ENCODE data around the gene ADGRG2.

ADGRG2 gene

GRCh38 chrX:19121898-19122640 is at the start of gene ADGRG2:
TSS of gene ADGRG2 (minus strand) at chrX:19122468. CDS start at chrX:19068834, 53,634 bp downstream.
- DNase-seq (ENCODE audit: low read depth in 2 of 2), result no peak

DNA sequence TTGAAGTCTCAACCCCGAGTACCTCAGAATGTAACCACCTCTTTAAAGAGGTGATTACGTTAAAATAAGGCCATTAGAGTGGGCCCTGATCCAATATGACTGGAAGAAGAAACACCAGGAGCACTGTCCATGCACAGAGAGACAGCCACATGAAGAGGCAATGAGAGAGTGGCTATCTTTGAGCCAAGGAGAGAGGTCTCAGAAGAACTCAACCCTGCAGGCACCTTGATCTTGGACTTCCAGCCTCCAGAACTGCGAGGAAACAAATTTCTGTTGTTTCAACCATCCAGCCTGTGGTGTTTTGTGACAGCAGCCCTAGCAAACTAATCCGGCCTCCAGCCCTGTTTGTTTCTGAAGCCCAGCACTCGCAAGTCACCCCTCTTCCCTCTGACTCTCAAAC is 46.3 kb upstream of the ADGRG2 start:
- DNase-seq (ENCODE audit: low read depth in 2 of 2), result no peak

DNA sequence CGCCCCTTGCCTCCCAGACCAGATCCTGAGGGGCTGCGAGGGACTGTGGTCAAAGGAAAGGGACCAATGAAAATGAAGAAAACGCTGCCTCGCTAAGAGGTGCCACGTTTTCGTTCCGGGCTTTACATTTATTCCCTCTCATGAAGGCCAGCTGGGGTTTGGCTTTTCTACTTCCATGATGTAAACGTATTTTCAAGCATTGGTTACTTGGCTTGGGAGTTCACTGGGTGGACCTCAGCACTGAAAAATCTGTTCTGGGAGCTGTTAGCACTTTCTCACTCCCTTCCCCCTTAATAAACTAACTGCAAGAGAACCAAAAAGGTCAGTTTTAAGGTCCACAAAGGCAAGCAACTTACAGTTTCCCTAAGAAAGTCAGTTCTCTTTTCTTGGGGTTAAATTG is 40.6 kb upstream of the ADGRG2 start:
- DNase-seq (ENCODE audit: low read depth in 2 of 2), result no peak

DNA sequence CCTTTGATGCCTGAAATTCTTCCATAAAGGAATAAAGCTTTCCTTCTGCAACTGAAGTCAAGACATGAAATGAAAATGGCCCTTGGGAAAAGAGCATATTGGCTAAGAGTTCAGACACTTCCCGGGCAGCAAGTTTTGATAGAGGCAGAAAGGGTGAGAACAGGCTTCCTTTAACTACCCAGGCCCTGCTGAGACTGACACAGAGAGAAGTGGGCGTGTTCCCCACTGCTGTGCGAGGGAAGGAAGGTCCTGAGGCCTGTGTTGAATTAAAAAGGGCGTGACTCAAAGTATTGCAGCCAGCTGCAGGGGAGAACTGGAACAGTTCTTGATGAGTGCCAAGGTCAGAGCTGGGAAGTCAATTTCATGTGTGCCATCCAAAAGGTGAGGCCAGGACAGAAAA is 33.9 kb upstream of the ADGRG2 start:
- no peak for DNase-seq (ENCODE audit: low read depth in 2 of 2)

DNA sequence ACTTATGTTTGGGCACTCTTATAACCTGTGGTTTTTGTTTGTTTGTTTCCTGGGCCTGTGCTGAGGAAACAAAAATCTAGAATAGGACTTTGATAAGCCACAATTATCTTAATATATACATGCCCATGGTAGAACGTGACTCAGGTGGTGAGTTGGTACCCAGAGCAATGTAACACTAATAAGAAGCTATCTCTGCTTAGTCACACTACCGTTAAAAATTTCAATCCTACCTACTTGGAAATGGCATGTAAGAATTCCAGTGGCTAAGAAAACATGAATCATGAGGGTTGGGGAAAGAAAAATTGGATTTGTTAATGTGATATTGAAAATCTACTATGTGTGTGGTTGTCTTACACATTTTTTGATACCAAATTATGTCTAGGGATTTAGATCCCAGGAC is 30.5 kb upstream of the ADGRG2 start:
- DNase-seq (ENCODE audit: low read depth in 2 of 2), result no peak

DNA sequence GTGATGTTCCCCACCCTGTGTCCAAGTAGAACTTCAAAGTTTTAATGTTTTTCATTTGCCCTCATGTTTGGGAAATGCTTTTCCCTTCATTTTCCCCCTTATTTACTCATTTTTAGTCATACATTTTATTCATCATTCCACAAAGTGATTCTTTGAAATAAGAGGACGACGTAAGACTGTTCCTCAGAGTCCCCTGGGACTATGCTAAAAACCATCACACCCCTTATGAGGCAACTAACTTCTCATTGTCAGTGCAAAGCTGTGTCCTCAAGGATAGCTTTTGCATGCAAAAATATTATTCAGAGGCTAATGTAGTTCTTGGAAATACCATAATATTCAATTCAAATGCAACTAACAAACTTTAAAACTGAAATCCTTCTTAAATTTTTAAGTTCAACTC is 14.8 kb upstream of the ADGRG2 start:
- DNase-seq (ENCODE audit: low read depth in 2 of 2), result no peak

DNA sequence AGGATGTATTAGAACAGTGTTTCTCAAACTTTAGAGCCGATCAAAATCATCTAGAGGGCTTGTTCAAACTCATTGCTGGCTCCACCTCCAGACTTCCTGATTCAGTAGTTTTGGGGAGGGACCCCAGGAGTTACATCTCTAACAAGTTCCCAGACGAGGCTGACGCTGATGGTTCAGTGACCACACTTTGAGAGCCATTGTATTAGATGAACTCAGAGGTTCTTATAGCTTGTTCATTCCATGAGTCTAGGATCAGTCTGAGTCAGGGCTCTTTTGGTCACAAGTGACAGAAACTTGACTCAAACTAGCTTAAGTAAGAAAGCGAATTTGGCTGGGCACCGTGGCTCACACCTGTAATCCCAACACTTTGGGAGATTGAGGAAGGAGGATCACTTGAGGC is 11.5 kb upstream of the ADGRG2 start:
- no peak for DNase-seq (ENCODE audit: low read depth in 2 of 2)

DNA sequence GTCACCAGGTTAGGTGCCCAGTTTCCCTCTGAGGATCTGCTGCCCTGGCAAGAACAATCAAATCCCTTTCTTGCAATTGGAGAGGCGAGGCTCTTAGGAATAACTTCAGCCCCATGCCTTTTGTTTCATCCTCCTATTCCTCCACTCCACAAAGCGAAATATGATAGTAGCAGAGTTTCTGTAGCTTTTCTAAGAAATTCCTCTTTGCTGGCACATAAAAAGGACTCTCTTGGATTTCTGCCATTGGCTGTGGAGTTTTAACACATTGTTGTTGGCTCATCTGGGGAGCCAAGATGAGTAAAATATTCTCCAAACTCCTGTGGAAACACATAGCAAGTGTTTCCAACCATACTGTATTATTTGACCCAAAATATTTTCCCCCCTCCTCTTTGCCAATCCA is 11.0 kb upstream of the ADGRG2 start:
- no peak for DNase-seq (ENCODE audit: low read depth in 2 of 2)

DNA sequence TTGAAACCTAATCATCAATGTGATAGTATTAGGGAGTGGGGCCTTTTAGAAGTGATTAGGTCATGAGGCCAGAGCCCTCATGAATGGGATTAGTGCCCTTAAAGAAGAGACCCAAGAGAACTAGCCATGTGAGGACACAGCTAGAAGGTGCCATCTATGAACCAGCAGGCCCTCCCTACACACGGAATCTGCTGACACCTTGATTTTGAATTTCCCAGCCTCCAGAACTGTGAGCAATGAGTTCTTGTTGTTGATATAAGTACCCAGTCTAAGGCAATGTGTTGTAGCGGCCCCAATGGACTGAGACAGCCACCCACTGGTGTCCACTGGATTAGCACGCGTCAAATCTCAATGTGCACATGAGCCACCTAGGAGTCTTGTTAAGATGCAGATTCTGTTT is 8.4 kb upstream of the ADGRG2 start:
- DNase-seq (ENCODE audit: low read depth in 2 of 2), result no peak

GRCh38 chrX:19129694-19130093 is 7.4 kb upstream of the ADGRG2 start:
- DNase-seq (ENCODE audit: low read depth in 2 of 2), result no peak

- DNase-seq (ENCODE audit: low read depth in 2 of 2), result no peak
Measured at GRCh38 chrX:19127649-19128168, 5.4 kb upstream of the ADGRG2 start.

- DNase-seq (ENCODE audit: low read depth in 2 of 2), result no peak
Measured at GRCh38 chrX:19122641-19123009, 357 bp upstream of the ADGRG2 start.

GRCh38 chrX:19121466-19121865 is 802 bp downstream of the ADGRG2 start:
- no peak for DNase-seq (ENCODE audit: low read depth in 2 of 2)

DNA sequence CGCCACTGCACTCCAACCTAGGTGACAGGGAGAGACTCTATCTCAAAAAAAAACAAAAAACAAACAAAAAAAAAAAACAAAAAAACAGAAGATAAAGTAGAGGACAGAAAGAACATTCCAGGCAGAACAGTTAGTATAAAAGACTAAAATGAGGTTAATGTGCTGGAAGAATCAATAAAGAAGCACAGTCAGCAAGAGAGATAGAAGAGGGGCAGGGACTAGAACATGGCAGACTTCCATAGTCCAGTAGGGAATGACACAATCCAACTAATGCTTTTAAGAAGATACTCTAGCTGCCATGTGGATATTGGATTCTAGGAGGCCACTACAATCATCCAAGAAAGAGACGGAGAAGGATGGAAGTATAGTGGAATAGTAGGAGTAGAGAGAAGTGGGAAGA is 11.6 kb downstream of the ADGRG2 start:
- DNase-seq (ENCODE audit: low read depth in 2 of 2), result no peak

DNA sequence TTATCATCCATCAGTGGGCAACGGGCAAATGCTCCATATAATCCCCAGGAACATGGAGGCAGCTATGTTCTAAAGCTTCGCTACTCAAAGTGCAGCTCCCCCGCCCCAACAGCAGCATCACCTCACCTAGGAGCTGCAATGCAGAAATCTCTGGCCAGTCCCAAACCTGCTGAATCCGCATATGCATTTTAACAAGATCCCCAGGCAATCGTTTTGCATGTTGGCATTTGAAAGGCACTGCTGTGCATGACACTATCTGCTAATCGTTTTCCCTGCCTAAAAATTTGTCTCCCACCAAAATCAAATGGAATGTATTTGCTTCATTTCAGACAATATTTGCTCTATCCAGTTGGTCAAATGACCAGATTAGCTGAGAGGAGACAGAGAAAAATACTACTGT is 15.2 kb downstream of the ADGRG2 start:
- no peak for DNase-seq (ENCODE audit: low read depth in 2 of 2)

DNA sequence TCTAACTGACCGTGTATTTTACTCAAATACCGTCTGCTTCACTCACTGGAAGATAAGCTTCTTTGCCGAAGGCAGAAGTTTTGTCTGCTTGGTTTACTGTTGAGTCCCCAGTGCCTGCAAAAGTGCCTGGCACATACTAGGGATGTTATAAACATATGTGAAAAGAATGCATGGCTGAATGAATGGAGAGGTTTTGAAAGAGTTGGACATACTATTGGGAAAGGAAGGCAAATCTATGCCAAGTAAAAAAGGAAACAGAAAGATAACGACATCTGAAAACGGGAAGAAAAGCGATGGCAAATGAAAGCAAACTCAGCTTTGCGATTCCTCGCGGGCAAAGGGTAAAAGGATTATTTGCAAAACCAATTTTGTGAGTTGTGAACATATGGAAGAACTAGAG is 21.7 kb downstream of the ADGRG2 start:
- DNase-seq (ENCODE audit: low read depth in 2 of 2), result no peak

- DNase-seq (ENCODE audit: low read depth in 2 of 2), result no peak
Measured at GRCh38 chrX:19097553-19098283, 24.6 kb downstream of the ADGRG2 start.

- no peak for DNase-seq (ENCODE audit: low read depth in 2 of 2)
Measured at GRCh38 chrX:19096586-19096985, 25.7 kb downstream of the ADGRG2 start.

- DNase-seq (ENCODE audit: low read depth in 2 of 2), result no peak
Measured at GRCh38 chrX:19094654-19095053, 27.6 kb downstream of the ADGRG2 start.

DNA sequence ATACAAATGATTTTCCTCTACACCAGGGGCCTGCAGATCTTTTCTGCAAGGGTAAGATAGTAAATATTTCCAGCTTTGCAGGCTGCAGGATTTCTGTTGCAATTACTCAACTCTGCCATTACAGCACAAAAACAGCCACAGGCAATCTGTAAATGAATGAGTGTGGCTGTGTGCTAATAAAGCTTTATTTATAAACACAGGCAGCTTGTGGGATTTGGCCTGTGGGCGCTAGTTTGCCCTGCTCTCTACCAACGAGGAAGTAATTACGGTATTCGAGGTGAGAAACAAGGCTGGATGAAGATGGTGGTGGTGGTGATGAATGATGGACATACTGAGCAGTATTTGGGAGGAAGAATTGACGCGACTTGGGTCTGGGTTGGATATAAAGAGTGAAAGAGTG is 30.7 kb downstream of the ADGRG2 start:
- no peak for DNase-seq (ENCODE audit: low read depth in 2 of 2)

DNA sequence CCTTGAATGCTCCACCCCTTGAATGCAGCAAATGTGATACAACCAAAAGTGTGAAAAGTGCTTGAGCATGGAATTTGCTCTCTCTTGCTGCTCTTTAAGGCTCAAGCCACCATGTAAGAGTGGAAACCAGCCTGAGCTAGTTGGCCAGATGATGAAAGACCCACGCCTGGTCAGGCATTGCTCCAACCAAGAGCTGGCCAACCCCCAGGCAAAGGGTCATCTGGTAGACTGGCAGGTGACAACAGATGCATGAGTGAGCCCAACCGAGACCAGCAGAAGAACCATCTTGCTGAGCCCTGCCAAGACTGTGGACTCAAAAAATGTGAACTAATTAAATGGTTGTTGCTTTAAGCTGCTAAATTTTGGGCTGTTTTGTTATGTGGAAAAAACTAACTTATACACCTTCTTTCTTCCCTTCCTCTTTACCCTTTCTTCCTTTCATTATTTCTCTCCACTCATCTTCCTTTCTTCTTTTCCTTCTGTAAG is 32.7 kb downstream of the ADGRG2 start:
- no peak for DNase-seq (ENCODE audit: low read depth in 2 of 2)

DNA sequence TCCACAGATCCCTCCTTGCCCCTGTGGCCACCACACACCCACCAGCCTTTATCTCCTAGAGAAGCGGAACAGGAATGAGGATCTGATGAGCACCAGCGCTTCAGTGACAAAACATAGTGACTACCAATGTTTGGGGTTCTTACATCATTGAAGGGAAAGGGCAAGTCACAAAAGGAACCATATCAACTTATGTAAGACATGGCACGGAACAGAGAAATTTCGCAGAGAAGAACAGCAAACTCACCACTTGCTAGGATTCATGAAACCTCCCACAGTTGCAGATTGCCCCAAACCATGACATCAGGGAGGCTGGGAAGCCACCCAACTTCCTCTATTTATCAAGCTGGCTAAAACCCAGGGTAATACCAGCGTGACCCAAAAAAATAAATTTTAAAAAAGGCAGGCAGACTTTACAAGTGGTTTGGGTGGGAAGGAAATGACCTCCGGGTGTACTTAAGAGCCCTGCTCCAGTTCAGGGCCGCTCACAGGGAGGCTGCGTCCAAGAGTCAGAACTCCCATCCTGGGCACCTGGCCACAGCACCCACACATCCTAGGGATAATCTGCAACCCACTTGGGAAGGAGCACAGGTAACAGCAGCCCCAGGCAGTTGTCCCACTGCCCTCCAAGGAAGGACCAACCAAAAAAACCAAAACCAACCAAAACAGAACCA is 36.0 kb downstream of the ADGRG2 start:
- DNase-seq (ENCODE audit: low read depth in 2 of 2), result no peak

GRCh38 chrX:19085666-19086065 is 36.6 kb downstream of the ADGRG2 start:
- DNase-seq (ENCODE audit: low read depth in 2 of 2), result no peak
